ENCODE data around the gene VSIR.

The VSIR gene

DNA sequence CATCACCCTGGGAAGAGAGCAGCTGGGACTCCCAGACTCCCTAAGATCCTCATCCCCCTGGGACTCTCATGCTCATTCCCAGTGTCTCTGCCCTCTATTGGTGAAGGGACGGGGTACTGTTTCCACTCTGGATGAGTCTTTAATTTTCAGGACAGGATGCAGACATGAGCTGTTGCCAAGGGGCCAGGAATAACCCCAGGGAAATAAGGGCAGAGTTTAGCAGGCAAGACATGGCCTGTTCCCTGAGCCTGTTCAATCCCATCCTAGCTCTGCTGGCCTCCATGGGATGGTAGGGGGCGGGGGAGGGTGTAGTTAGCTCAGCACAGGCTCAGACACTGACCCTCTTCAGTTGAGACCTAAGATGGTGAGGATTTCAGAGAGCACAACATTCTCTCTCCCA is 67.7 kb downstream of the VSIR start:
- DNase-seq (ENCODE audit: low read depth): no peak
- H3K4me3 ChIP-seq (ENCODE audit: low read length): no peak overlapping the region
- TF ChIP-seq, protein P1, sequence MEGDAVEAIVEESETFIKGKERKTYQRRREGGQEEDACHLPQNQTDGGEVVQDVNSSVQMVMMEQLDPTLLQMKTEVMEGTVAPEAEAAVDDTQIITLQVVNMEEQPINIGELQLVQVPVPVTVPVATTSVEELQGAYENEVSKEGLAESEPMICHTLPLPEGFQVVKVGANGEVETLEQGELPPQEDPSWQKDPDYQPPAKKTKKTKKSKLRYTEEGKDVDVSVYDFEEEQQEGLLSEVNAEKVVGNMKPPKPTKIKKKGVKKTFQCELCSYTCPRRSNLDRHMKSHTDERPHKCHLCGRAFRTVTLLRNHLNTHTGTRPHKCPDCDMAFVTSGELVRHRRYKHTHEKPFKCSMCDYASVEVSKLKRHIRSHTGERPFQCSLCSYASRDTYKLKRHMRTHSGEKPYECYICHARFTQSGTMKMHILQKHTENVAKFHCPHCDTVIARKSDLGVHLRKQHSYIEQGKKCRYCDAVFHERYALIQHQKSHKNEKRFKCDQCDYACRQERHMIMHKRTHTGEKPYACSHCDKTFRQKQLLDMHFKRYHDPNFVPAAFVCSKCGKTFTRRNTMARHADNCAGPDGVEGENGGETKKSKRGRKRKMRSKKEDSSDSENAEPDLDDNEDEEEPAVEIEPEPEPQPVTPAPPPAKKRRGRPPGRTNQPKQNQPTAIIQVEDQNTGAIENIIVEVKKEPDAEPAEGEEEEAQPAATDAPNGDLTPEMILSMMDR (conservative IDR thresholded peaks at IDR 0.05; ENCODE audit: low read depth, low read length): no peak

DNA sequence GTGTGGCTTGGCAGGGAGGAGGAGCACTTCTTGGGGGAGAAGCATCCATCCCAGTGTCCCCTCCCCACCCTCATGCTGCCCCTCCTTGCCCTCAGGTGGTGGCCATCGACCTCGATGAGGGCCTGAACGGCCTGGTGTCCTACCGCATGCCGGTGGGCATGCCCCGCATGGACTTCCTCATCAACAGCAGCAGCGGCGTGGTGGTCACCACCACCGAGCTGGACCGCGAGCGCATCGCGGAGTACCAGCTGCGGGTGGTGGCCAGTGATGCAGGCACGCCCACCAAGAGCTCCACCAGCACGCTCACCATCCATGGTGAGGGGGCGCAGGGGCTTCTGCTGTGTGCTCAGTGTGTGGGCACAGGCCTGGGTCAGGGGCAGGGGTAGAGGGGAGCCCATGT is 68.5 kb downstream of the VSIR start:
- TF ChIP-seq, protein P1 (conservative IDR thresholded peaks at IDR 0.05; ENCODE audit: low read depth, low read length): no peak
- DNase-seq (ENCODE audit: low read depth): no peak
- H3K4me3 ChIP-seq (ENCODE audit: low read length): no peak overlapping the region

DNA sequence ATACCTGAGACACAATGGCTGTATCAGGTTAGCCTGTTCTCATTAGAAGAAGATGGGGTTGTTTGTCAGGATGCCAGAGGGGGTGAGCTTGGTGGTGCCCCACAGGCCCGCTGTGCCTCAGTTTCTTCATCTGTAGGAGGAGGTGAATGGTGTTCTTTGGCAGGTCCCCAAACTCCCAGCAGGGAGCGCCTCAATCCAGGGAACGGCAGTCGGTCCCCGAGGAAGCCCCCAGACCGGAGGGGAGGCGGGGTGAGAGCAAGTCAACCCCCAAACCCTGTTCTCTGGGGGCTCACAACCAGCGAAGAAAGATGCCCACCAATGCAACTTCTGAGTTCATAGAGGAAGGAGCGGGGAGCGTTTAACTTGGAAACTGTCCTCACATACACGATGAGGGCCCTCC is 69.7 kb downstream of the VSIR start:
- TF ChIP-seq, protein P1 (conservative IDR thresholded peaks at IDR 0.05; ENCODE audit: low read depth, low read length): no peak
- H3K4me3 ChIP-seq (ENCODE audit: low read length): no peak overlapping the region
- DNase-seq (ENCODE audit: low read depth): no peak

DNA sequence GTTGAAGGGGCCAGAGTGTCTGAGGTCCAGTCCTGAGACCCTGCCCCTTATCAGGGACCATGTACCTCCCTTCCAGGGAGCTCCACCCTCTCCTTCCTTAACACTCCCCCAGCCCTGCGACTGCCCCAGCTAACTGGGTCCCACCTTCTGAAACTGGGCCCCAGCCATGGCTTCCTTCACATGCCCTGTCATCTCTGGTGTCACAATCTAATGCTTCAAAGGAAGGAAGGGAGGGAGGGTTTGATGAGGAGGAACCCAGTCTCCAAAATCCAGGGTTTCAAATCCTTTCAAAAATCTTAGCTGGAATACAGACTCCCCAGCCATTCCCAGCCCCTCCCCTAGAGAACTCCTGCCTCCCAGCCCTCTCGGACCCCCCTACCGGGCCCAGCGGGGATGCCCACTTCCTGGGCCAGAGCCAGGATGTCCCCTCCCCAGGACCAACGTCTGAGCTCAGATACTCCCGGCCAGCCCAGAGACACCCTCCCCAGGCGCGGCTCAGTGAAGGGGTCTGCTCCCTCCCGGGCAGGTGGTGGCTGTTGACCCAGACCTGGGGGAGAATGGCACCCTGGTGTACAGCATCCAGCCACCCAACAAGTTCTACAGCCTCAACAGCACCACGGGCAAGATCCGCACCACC is 71.7 kb downstream of the VSIR start:
- DNase-seq (ENCODE audit: low read depth): no peak
- TF ChIP-seq, protein P1 (conservative IDR thresholded peaks at IDR 0.05; ENCODE audit: low read depth, low read length): no peak
- no peak overlapping the region for H3K4me3 ChIP-seq (ENCODE audit: low read length)

DNA sequence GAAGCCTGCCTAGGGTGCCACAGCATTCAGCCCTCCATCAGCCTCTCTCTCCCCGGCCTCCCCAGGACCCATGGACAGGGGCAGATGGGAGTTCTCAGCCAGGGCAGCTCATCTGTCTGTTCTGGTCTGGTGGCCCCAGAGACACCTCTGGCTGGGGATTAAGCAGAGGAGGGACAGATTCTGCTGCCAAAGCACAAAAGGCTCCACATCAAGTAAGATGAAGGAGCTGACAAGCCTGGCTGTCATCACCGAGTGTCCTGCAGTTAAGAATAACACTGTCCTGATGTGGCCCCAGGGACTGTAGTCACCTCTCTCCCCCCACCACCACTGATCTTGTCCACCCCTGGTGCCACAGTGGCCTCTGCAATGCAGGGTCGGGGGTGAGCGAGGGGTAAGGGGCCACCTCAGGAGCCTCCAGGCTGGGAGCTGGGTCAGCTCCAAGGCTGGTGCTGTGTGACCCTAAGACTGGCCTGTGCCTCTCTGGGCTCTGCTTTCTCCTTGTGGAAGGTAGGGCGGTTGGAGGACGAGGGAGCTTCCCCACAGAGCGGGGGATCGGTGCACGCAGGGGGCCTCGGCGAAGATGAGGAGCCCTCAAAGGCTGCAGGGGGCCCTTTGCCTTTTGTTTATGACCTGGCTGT is 72.5 kb downstream of the VSIR start:
- TF ChIP-seq, protein P1 (conservative IDR thresholded peaks at IDR 0.05; ENCODE audit: low read depth, low read length): no peak
- no peak overlapping the region for H3K4me3 ChIP-seq (ENCODE audit: low read length)
- DNase-seq (ENCODE audit: low read depth): no peak

DNA sequence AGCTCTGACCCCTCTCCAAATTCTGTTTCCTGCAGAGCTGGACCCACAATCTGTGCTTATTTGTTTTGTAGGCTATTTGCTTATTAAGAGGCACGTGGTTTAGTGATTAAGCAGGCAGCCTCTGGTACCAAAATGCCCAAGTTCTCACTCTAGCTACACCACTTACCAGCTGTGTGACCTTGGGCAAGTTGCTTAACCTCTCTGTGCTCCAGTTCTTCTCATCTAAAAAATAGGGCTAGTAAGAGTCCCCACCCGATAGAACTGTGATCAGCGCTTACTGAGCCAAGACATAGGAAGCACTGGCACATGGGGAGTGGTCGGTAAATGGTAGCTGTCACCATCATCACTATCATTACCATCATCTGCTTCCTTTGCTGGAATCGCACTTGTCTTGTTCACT is 74.6 kb downstream of the VSIR start:
- TF ChIP-seq, protein P1 (conservative IDR thresholded peaks at IDR 0.05; ENCODE audit: low read depth, low read length): no peak
- H3K4me3 ChIP-seq (ENCODE audit: low read length): no peak overlapping the region
- DNase-seq (ENCODE audit: low read depth): no peak
